Limb (tissue), 2 donors: ENCODE results near the gene MYO5B.
A peak's percentile ranks its signal among the peaks of the same experiment; 100 is the strongest.

ENCODE experiments used
- DNase-seq, 2 donors: peaks; one replicate each; pipeline ENCODE4 v3.0.0-alpha.2; 2016; ENCODE audit errors: extremely low spot score in 2 of 2

MYO5B gene

GRCh38 chr18:50189160-50189559, 5.8 kb downstream of the MYO5B start:
- DNase-seq: no peak

- DNase-seq: no peak
Measured at GRCh38 chr18:50188652-50189051, 6.3 kb downstream of the MYO5B start.

GRCh38 chr18:50187659-50188058, 7.3 kb downstream of the MYO5B start:
- DNase-seq: no peak

- no peak for DNase-seq
Measured at GRCh38 chr18:50186385-50186784, 8.6 kb downstream of the MYO5B start.

- DNase-seq: no peak
Measured at GRCh38 chr18:50183556-50183955, 11.4 kb downstream of the MYO5B start.

- DNase-seq: no peak
Measured at GRCh38 chr18:50182511-50182910, 12.4 kb downstream of the MYO5B start.

- no peak for DNase-seq
Measured at GRCh38 chr18:50181590-50181989, 13.4 kb downstream of the MYO5B start.

GRCh38 chr18:50179465-50179864, 15.5 kb downstream of the MYO5B start:
- DNase-seq: no peak

- no peak for DNase-seq
Measured at GRCh38 chr18:50177294-50177992, 17.5 kb downstream of the MYO5B start.

- DNase-seq: no peak
Measured at GRCh38 chr18:50172367-50172766, 22.6 kb downstream of the MYO5B start.

GRCh38 chr18:50171406-50171805, 23.5 kb downstream of the MYO5B start:
- no peak for DNase-seq

- no peak for DNase-seq
Measured at GRCh38 chr18:50170004-50170403, 24.9 kb downstream of the MYO5B start.

- DNase-seq: no peak
Measured at GRCh38 chr18:50169149-50169548, 25.8 kb downstream of the MYO5B start.

GRCh38 chr18:50167966-50168365, 27.0 kb downstream of the MYO5B start:
- DNase-seq: no peak

GRCh38 chr18:50166901-50167300, 28.0 kb downstream of the MYO5B start:
- no peak for DNase-seq

GRCh38 chr18:50163505-50163904, 31.4 kb downstream of the MYO5B start:
- no peak for DNase-seq

- DNase-seq: peak in 1 of 2 donors; percentile 8
Measured at GRCh38 chr18:50162486-50163304, 32.3 kb downstream of the MYO5B start.

- no peak for DNase-seq
Measured at GRCh38 chr18:50161597-50162205, 33.2 kb downstream of the MYO5B start.

GRCh38 chr18:50159654-50160046, 35.3 kb downstream of the MYO5B start:
- no peak for DNase-seq

- no peak for DNase-seq
Measured at GRCh38 chr18:50158866-50159653, 35.9 kb downstream of the MYO5B start.

GRCh38 chr18:50155406-50155805, 39.5 kb downstream of the MYO5B start:
- DNase-seq: no peak

- no peak for DNase-seq
Measured at GRCh38 chr18:50154420-50154819, 40.5 kb downstream of the MYO5B start.
